Stomach smooth muscle (tissue), 2 donors: ENCODE results near the gene GNAS-AS1.

Experiments used
- H3K27ac ChIP-seq: one replicate; pipeline ENCODE4 v1.7.0; 2013; ENCODE audit warnings: mild to moderate bottlenecking, low read length, inconsistent platforms
- H3K27me3 ChIP-seq, 2 donors: one replicate each; pipeline ENCODE4 v1.7.0; 2013; ENCODE audit warnings: low read length in 2 of 2; ENCODE audit not compliant: insufficient read depth in 2 of 2, control insufficient read depth in 1 of 2
- H3K36me3 ChIP-seq, 2 donors: one replicate each; pipeline ENCODE4 v1.7.0; 2013; ENCODE audit warnings: low read length in 2 of 2; ENCODE audit not compliant: control insufficient read depth in 2 of 2, insufficient read depth in 2 of 2
- H3K4me1 ChIP-seq: one replicate; pipeline ENCODE4 v1.7.0; 2013; ENCODE audit warnings: low read length; ENCODE audit not compliant: control insufficient read depth, insufficient read depth
- H3K4me3 ChIP-seq, 2 donors: one replicate each; pipeline ENCODE4 v1.7.0; 2013; ENCODE audit warnings: low read length in 2 of 2
- H3K9ac ChIP-seq, 2 donors: one replicate each; pipeline ENCODE4 v1.7.0; 2013; ENCODE audit warnings: low read length in 2 of 2, mild to moderate bottlenecking in 1 of 2
- H3K9me3 ChIP-seq, 2 donors: one replicate each; pipeline ENCODE4 v1.7.0; 2013; ENCODE audit warnings: low read length in 2 of 2; ENCODE audit not compliant: control insufficient read depth in 2 of 2
- donor health status: healthy.
- donor health status: Pancreatic carcinoma.

The GNAS-AS1 gene

DNA sequence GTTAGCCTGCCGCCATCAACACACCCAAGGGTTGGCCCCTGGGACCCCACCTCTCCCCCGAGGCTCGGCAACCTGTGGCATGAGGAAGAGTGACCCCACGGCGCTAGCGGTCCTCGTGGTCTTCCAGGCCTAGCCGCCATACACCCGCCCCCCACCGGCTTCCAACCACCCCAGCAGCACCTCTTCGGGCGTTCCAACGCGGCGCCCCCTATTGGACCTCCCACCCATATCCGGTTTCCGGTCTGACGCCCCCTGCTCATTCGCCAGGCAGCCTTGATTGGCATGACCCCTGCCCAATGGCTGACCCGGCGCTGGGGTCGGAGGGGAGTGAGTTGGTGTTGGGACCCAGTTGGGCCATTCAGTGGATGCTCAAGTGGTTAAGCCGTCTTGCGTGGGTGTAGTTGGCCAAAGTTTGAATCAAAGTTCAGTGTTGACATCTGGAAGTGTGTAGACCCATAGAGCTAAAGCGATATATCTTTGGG is at the start of gene GNAS-AS1:
TSS of gene GNAS-AS1 (minus strand) at position 210 of the 482 bp plus-strand sequence.
- Histone ChIP-seq H3K27me3 (peaks cover 35 to 41% of the 10 kb centered on the region in 2 donors), H3K4me3 (peak within 1 kb of the TSS; percentile 66 to 71), H3K36me3 (no peaks in the 10 kb centered on the region), H3K4me1 (peaks cover 13% of the 10 kb centered on the region), H3K9ac (peak within 1 kb of the TSS in 1 of 2 donors; percentile 15), H3K27ac (no peak within 1 kb of the TSS), H3K9me3 (no peaks in the 10 kb centered on the region)

- H3K4me1 ChIP-seq: peaks cover 47% of the 10 kb centered on the region
- H3K27ac ChIP-seq: no peak overlapping the region
- no peaks in the 10 kb centered on the region for H3K27me3 ChIP-seq
- H3K9ac ChIP-seq: no peak overlapping the region
- peaks cover 13 to 15% of the 10 kb centered on the region in 2 donors for H3K36me3 ChIP-seq
- H3K9me3 ChIP-seq: no peaks in the 10 kb centered on the region
- no peak overlapping the region for H3K4me3 ChIP-seq
Measured at GRCh38 chr20:58900397-58900796, 49.7 kb upstream of the GNAS-AS1 start.

DNA sequence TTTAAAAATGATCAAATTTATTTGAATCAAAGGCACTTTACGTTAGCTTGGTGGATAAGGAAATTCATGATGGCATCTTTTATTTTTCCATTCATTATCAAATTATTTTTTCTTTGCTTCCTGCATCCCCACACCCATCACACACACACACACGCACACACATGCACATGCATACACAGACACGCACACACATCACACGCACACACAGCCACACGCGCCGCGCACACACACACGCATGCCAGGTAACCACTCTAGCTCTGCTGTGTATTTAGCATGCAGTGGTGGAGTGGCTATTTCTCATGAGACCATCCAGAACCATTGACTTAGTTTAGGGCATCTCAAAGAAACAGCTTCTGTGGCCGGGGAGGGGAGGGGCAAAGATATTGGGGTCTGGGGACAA is 48.8 kb upstream of the GNAS-AS1 start:
- H3K9ac ChIP-seq: no peak overlapping the region
- peaks cover 7 to 10% of the 10 kb centered on the region in 2 donors for H3K36me3 ChIP-seq
- no peak overlapping the region for H3K27ac ChIP-seq
- peaks cover 55% of the 10 kb centered on the region for H3K4me1 ChIP-seq
- H3K9me3 ChIP-seq: no peaks in the 10 kb centered on the region
- no peak overlapping the region for H3K4me3 ChIP-seq
- no peaks in the 10 kb centered on the region for H3K27me3 ChIP-seq

DNA sequence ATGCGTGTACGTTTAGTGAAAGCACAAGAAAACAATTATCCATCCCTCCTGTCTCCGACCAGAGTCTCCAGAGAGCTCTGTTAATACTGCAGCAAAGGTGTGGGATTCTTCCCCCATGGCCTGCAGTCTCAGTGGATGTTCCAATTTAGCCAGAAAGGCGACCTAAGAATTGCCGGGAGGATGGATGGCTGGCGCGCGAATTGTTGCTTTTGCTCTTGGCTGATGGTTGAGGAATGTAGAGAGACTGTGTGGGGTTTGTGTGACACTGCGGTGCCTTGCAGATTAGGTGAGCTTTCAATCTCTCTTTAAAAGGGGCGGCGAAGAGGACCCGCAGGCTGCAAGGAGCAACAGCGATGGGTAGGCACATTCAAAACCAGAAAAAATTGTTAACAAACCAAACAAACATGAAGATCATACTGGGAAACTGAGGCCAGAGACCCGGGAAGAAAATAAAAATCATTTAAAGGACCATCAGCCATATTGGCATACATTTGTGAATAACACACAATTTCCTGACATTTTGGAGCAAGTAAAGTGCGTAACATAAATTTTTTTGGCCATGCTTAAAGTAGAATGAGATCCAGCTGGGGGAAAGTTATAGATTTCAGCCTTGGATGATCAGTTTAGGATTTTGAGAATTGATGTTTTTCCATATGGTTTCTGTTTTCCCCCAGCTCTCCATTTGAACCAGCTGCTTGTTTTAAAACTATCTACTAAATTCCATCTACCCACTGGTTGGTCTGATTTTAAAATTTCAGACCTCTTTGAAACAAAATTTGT is 48.1 kb upstream of the GNAS-AS1 start:
- H3K27me3 ChIP-seq: no peaks in the 10 kb centered on the region
- no peak overlapping the region for H3K9ac ChIP-seq
- H3K36me3 ChIP-seq: peaks cover 5 to 7% of the 10 kb centered on the region in 2 donors
- no peak overlapping the region for H3K27ac ChIP-seq
- H3K9me3 ChIP-seq: no peaks in the 10 kb centered on the region
- H3K4me3 ChIP-seq: no peak overlapping the region
- H3K4me1 ChIP-seq: peaks cover 62% of the 10 kb centered on the region

GRCh38 chr20:58897488-58897887 is 46.8 kb upstream of the GNAS-AS1 start:
- no peak overlapping the region for H3K9ac ChIP-seq
- no peak overlapping the region for H3K4me3 ChIP-seq
- H3K9me3 ChIP-seq: no peaks in the 10 kb centered on the region
- H3K27ac ChIP-seq: no peak overlapping the region
- H3K4me1 ChIP-seq: peaks cover 66% of the 10 kb centered on the region
- no peaks in the 10 kb centered on the region for H3K27me3 ChIP-seq
- H3K36me3 ChIP-seq: peaks cover 0 to 2% of the 10 kb centered on the region in 2 donors

DNA sequence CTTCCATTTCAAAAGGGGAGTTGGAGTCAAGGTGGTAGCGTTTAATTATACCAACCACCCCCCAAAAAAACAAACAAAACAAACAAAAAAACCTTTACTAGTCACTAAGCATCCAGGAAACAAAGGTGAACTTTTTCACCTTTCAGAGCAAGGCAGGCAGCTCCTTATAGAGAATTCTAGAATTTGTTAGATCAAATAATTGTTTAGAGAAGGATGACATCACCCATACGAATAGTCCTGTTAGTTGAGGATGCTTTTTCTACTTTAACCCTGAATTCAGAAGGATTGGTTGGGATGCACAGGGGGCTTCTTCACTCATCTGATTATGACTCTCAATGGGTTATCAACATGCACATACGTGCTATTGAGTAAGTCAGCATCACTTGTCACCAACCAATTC is 46.1 kb upstream of the GNAS-AS1 start:
- H3K36me3 ChIP-seq: peaks cover 0 to 2% of the 10 kb centered on the region in 2 donors
- H3K4me1 ChIP-seq: peaks cover 61% of the 10 kb centered on the region
- H3K27me3 ChIP-seq: no peaks in the 10 kb centered on the region
- H3K27ac ChIP-seq: no peak overlapping the region
- no peak overlapping the region for H3K4me3 ChIP-seq
- H3K9me3 ChIP-seq: no peaks in the 10 kb centered on the region
- H3K9ac ChIP-seq: no peak overlapping the region

DNA sequence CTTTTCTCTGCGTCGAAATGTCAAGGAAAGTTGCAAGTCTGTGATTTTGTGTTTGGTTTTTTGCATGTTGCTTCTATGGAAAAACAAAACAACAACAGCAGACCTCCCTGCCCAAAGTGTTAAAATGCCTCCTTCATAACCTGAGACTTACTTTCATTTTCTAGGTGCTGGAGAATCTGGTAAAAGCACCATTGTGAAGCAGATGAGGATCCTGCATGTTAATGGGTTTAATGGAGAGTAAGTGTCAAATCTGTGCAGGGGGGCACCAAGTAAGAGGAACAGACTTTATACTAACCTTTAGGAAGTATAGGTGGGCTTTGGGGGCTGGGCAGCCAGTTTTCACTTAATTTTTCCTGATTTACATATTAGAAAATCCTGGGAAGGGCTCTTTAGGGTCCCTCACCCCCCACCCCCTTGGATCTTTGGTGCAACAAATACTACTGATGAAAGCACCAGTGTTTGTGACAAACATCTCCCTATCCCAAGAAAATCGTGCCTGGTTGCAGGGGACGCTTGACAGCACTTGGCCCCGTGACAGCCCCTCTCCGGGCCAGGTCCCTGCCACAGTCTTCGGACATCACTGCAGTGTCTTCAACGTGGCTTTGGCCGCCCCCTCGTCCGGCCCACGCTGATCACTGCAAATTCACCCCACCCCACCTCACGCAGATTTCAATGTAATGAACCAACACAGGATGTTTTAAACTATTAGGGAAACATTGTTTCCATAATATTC is 44.9 kb upstream of the GNAS-AS1 start:
- Histone ChIP-seq H3K4me1 (peaks cover 61% of the 10 kb centered on the region), H3K36me3 (peaks cover 0 to 2% of the 10 kb centered on the region in 2 donors), H3K9ac (no peak overlapping the region), H3K27me3 (no peaks in the 10 kb centered on the region), H3K27ac (no peak overlapping the region), H3K9me3 (no peaks in the 10 kb centered on the region), H3K4me3 (peak overlapping the region; percentile 13 to 47)

- peaks cover 59% of the 10 kb centered on the region for H3K4me1 ChIP-seq
Measured at GRCh38 chr20:58894652-58895447, 44.1 kb upstream of the GNAS-AS1 start.

DNA sequence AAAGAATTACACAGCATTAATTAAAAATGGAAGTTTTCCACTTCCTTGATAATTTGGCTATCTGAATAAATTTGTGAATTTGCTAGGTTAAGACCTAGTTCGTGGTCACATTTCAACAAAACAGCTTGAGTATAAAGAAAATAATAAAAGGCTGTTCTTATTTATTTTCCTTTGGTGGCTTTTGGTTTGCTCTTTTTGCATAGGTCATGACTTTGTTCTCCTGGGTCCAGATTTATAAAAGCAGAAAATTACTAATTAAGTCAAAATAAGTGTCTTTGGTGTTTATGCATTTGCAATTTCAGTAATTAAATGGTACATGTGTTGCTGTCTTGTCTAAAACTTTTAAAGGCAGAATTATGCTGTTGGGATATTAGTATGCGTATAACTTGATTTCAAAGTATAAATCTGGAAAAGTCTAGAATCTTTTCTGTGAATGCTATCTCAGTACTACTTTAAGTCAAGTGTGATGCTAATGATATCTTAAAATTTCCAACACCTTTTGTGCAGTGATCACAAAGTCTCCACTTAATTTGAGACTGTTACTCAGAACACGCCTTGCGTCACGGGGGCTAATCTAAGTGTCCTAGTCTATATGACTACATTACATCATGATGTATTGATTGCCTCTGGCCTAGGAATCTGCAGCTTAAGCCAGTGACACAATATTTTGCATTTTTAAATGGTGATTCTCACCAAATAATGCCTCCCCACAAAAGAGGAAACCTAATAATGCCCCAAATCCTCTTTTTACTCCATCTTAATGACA is 42.8 kb upstream of the GNAS-AS1 start:
- H3K36me3 ChIP-seq: no peaks in the 10 kb centered on the region
- H3K4me3 ChIP-seq: no peak overlapping the region
- H3K9ac ChIP-seq: no peak overlapping the region
- peaks cover 54% of the 10 kb centered on the region for H3K4me1 ChIP-seq
- H3K27me3 ChIP-seq: no peaks in the 10 kb centered on the region
- H3K9me3 ChIP-seq: no peaks in the 10 kb centered on the region
- no peak overlapping the region for H3K27ac ChIP-seq

More at GRCh38 chr20:58894652-58895447, 44.1 kb upstream of the GNAS-AS1 start:
- Histone ChIP-seq H3K9ac (peak overlapping the region in 1 of 2 donors; percentile 37), H3K27me3 (no peaks in the 10 kb centered on the region), H3K27ac (no peak overlapping the region), H3K9me3 (no peaks in the 10 kb centered on the region), H3K36me3 (peaks cover 0 to 2% of the 10 kb centered on the region in 2 donors), H3K4me3 (peak overlapping the region in 1 of 2 donors; percentile 47)

DNA sequence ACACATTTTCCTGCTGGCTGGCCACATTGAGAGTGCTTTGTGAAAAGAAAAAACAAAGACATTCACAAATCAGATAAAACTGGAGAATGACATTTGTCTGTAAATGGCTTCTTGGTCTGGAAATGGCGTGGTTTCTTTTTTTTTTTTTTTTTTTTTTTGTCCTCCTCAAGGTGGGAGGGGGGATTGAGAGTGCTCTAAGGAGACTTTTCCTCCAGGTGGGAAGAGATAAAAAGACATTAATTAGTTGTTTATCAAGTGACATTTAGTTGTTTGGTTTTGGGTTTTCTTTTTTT is 42.2 kb upstream of the GNAS-AS1 start:
- no peaks in the 10 kb centered on the region for H3K27me3 ChIP-seq
- peak overlapping the region; percentile 93 for H3K27ac ChIP-seq
- H3K36me3 ChIP-seq: no peaks in the 10 kb centered on the region
- peak overlapping the region; percentile 60 to 79 for H3K4me3 ChIP-seq
- H3K4me1 ChIP-seq: peaks cover 50% of the 10 kb centered on the region
- peak overlapping the region; percentile 47 to 61 for H3K9ac ChIP-seq
- no peaks in the 10 kb centered on the region for H3K9me3 ChIP-seq
